ENCODE data around the gene OR1F1. TPM values are rescaled to one million over a fixed set of nuclear protein-coding genes. Genes with fewer than 3 reads are reported as not detected.

The OR1F1 gene
- total and polyA plus RNA-seq, 9 of the 15 experiments (the other 6 are each of a cell fraction or from before 2014, with no cell fraction given) = 0.15 to 0.61 (median 0.35) TPM; not detected in 3

DNA sequence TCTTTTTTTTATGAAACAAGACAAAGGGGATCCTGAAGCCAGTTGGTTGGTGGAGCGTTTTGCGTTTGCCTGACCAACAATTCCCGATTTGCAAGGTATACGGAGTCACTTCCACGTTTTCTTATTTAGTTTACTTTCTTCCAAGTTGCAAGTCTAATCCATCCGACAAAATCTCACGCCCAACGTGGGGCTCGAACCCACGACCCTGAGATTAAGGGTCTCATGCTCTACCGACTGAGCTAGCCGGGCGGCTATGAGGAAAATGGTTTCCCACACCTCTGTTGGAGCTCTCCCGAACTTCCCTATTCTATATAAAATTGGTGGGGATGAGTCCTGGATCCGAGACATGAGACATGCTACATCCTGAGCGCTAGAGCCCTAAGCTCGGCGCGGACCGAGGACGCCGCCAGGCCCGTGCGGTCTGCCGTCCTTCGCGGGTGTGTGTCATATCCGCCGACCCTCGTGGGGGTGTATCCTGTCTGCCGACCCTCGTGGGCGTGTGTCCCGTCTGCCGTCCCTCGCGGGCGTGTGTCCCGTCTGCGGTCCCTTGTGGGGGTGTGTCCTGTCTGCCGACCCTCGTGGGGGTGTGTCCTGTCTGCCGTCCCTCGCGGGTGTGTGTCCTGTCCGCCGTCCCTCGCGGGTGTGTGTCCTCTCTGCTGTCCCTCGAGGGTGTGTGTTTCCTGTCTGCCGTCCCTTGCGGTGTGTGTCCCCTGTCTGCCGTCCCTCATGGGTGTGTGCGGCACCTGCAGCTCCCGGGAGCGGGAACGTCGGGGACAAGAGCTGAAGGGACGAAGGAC lies 30.6 kb upstream of the OR1F1 start (continued):
- TF ChIP-seq, protein P1, sequence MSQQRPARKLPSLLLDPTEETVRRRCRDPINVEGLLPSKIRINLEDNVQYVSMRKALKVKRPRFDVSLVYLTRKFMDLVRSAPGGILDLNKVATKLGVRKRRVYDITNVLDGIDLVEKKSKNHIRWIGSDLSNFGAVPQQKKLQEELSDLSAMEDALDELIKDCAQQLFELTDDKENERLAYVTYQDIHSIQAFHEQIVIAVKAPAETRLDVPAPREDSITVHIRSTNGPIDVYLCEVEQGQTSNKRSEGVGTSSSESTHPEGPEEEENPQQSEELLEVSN (IDR thresholded peaks at IDR 0.05; ENCODE audit: borderline replicate concordance in 1 of 2, extremely low read depth in 1 of 2, insufficient read depth in 1 of 2, insufficient read length in 1 of 2, low read depth in 1 of 2, low read length in 1 of 2, poor library complexity in 1 of 2, severe bottlenecking in 1 of 2) = peak; percentile 69 to 87
- TF ChIP-seq PTBP1 (IDR thresholded peaks at IDR 0.05; ENCODE audit: low read depth, low read length) (peak; percentile 52; the same call in 1 of the 2 replicates), ZBTB5 (IDR thresholded peaks at IDR 0.05) (peak; percentile 73; the same call in 1 of the 2 replicates), HDGF (IDR thresholded peaks at IDR 0.05) (0 out of 2 replicates have a peak, but pooled peaks have one; percentile 61), PHF8 (IDR thresholded peaks at IDR 0.05; ENCODE audit: borderline replicate concordance, low read length) (no peak), NR1H2 (CRISPR knock-in tag; IDR thresholded peaks at IDR 0.05) (no peak), NRF1 (conservative IDR thresholded peaks at IDR 0.05 in 1 of 2, IDR thresholded peaks at IDR 0.05 in 1 of 2) (peak in 1 of 2 experiments; percentile 29; a peak in 1 of 4 replicates), ZKSCAN1 (IDR thresholded peaks at IDR 0.05; ENCODE audit: low read depth, low read length) (0 out of 2 replicates have a peak, but pooled peaks have one; percentile 63), CXXC5 (CRISPR knock-in tag; IDR thresholded peaks at IDR 0.05) (peak; percentile 64), RFX5 (IDR thresholded peaks at IDR 0.05; ENCODE audit: low read depth, low read length) (peak; percentile 52; the same call in 1 of the 2 replicates), KAT8 (IDR thresholded peaks at IDR 0.05; ENCODE audit: low read depth) (no peak), SMARCA5 (IDR thresholded peaks at IDR 0.05) (peak; percentile 82)
- TF ChIP-seq, protein P2, sequence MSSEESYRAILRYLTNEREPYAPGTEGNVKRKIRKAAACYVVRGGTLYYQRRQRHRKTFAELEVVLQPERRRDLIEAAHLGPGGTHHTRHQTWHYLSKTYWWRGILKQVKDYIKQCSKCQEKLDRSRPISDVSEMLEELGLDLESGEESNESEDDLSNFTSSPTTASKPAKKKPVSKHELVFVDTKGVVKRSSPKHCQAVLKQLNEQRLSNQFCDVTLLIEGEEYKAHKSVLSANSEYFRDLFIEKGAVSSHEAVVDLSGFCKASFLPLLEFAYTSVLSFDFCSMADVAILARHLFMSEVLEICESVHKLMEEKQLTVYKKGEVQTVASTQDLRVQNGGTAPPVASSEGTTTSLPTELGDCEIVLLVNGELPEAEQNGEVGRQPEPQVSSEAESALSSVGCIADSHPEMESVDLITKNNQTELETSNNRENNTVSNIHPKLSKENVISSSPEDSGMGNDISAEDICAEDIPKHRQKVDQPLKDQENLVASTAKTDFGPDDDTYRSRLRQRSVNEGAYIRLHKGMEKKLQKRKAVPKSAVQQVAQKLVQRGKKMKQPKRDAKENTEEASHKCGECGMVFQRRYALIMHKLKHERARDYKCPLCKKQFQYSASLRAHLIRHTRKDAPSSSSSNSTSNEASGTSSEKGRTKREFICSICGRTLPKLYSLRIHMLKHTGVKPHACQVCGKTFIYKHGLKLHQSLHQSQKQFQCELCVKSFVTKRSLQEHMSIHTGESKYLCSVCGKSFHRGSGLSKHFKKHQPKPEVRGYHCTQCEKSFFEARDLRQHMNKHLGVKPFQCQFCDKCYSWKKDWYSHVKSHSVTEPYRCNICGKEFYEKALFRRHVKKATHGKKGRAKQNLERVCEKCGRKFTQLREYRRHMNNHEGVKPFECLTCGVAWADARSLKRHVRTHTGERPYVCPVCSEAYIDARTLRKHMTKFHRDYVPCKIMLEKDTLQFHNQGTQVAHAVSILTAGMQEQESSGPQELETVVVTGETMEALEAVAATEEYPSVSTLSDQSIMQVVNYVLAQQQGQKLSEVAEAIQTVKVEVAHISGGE (CRISPR knock-in tag; IDR thresholded peaks at IDR 0.05) = peak; percentile 68 to 83 (median 79); a peak in 5 of 6 replicates
